Measurements from ENCODE around the gene SNX8. TPM values are rescaled to one million over a fixed set of nuclear protein-coding genes. Genes with fewer than 3 reads are reported as not detected.

The SNX8 gene
- total RNA-seq, 2 experiments from 2014 or later, result 28.3 to 35.8 TPM

DNA sequence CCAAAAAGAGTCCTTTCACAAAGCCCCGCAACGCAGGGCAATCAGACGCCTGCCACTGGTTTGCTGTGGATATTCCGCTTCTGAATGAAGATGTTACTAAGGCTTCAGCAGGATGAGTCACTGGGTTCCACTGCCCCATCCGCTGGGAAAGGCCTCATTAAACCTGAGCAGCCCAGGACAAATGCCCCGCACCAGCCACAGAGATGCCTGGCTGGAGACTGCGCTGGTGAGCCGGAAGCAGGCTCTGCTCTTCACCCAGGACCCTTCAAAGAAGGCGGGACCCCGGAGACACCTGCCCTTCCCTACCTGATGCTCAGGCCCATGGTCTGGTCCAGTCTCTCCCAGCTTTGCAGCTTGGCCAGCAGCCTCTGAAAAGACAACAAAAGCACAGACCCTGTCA lies 101.3 kb downstream of the SNX8 start:
- ChIA-PET POLR2A (no interaction called here), CTCF (no interaction called here)
- no peaks in the 10 kb centered on the region for H3K27me3 Mint-ChIP-seq (ENCODE audit: low read depth)
- peaks cover 17% of the 10 kb centered on the region for H3K4me1 Mint-ChIP-seq (ENCODE audit: low read depth)
- no peak for DNase-seq
- H3K4me3 Mint-ChIP-seq, result no peak overlapping the region
- no peak overlapping the region for H3K27ac Mint-ChIP-seq
- peaks cover 43% of the 10 kb centered on the region for H3K36me3 Mint-ChIP-seq (ENCODE audit: low read depth)
- no peaks in the 10 kb centered on the region for H3K9me3 Mint-ChIP-seq (ENCODE audit: insufficient read depth)
- ATAC-seq, result no peak

DNA sequence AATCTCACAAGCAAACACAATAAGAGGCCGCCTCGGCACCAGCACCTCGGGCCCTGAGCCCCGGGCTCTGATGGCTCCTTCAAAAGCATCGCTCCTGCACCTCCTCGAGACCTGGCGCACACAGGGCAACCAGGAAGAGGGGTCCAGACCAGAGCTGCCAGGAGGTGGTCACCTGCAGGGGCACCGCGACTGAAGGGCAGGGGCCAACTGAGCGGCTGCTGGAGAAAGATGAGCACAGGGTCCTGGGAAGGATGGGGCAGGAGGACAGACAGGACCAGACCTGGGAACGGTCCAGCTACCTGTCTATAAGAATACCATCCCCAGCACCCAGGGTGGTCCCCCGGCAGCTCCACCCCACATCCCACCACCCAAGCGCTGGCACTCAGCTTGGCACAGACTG lies 102.3 kb downstream of the SNX8 start:
- no peak overlapping the region for H3K27ac Mint-ChIP-seq
- CTCF ChIA-PET, result no interaction called here
- H3K9me3 Mint-ChIP-seq (ENCODE audit: insufficient read depth), result no peaks in the 10 kb centered on the region
- POLR2A ChIA-PET, result no interaction called here
- no peak for DNase-seq
- H3K36me3 Mint-ChIP-seq (ENCODE audit: low read depth), result peaks cover 43% of the 10 kb centered on the region
- H3K27me3 Mint-ChIP-seq (ENCODE audit: low read depth), result no peaks in the 10 kb centered on the region
- peaks cover 17% of the 10 kb centered on the region for H3K4me1 Mint-ChIP-seq (ENCODE audit: low read depth)
- no peak overlapping the region for H3K4me3 Mint-ChIP-seq
- ATAC-seq, result no peak

DNA sequence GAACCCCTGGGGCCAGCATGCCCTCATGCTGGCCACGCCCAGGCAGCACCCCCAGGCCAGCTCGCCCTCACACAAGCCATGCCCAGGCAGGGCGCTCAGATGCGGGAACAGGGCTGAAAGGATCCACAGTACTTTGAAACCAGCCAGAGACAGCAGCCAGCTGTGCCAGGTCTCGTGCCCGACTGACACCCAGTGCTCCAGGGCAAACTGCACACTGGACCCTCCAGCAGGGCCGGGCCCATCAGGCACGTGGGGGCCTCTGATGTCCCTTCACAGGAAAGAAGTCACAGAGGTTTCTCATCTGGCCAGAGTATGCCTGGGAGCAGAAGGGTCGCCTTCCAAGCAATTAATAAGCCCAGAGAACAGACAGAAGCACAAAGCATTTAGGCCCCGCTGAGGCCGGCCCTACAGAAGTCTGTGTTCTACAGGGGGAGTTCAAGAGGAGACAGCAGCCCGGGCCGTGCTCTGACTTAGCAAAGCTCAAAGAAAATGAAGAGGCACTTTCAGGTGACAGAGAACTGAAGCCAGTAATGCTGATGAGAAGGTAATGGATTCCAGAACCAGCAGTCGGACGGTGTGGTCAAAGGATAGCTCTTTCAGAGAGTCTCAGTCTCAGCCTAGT lies 102.9 kb downstream of the SNX8 start:
- no peaks in the 10 kb centered on the region for H3K9me3 Mint-ChIP-seq (ENCODE audit: insufficient read depth)
- H3K27ac Mint-ChIP-seq, result no peak overlapping the region
- no peak for DNase-seq
- H3K36me3 Mint-ChIP-seq (ENCODE audit: low read depth), result peaks cover 44% of the 10 kb centered on the region
- H3K4me3 Mint-ChIP-seq, result no peak overlapping the region
- CTCF ChIA-PET, result no interaction called here
- H3K27me3 Mint-ChIP-seq (ENCODE audit: low read depth), result no peaks in the 10 kb centered on the region
- no peak for ATAC-seq
- peaks cover 17% of the 10 kb centered on the region for H3K4me1 Mint-ChIP-seq (ENCODE audit: low read depth)
- POLR2A ChIA-PET, result no interaction called here

DNA sequence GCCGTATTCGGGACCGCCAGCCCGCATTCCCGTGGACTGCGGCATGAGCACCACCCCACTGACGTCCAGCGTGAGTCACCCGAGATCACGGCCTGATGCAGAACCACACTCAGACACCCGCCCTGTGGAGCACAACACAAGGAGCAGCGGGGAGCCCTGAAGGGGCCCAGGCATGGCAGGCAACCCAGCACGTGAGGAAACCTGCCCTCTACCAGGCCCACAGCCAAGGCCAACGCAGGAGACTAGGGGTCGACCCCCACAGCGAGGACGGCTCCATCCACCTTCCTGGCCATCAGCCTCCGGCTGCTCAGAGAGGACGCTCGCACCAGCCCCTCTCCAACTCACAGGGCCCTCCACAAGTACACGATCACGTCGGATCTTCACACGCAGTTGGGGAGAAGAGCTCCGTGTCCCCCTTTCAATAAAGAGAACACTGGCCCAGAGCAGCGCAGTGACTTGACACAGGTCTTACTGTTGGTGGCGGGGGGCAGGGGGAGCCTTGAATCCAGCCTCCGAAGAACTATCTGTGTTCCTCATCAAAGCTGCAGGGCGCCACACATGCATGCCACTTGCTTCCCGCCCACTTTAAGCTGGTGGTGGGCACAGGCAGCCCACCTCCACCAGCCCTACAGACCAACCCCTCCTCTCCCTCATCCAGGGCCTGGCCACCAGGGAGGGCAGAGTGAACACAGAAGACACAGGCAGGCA lies 103.5 kb downstream of the SNX8 start:
- H3K4me1 Mint-ChIP-seq (ENCODE audit: low read depth), result peaks cover 16% of the 10 kb centered on the region
- DNase-seq (no peak), ATAC-seq (no peak)
- no peaks in the 10 kb centered on the region for H3K9me3 Mint-ChIP-seq (ENCODE audit: insufficient read depth)
- no peaks in the 10 kb centered on the region for H3K27me3 Mint-ChIP-seq (ENCODE audit: low read depth)
- ChIA-PET CTCF (interaction anchor here (1.1 kb wide), 1 partner anchor 126 kb away, joined by 3 read pairs; no protein-coding TSS in a partner anchor), POLR2A (no interaction called here)
- H3K4me3 Mint-ChIP-seq, result no peak overlapping the region
- no peak overlapping the region for H3K27ac Mint-ChIP-seq
- peaks cover 42% of the 10 kb centered on the region for H3K36me3 Mint-ChIP-seq (ENCODE audit: low read depth)

DNA sequence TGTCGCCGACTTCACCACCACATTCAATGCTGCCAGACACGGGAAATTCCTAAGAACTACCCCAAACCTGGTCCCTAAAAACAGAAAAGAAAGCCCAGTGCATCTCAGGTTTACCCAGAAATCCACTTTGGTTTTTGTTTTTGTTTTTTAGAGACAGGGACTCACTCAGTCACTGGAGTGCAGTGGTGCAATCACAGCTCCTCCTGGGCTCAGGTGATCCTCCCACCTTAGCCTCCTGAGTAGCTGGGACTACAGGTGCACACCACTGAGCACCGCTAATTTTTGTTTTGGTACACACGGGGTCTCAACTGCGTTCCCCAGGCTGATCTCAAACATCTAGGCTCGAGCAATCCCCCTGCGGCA lies 104.3 kb downstream of the SNX8 start:
- ATAC-seq (no peak), DNase-seq (no peak)
- Mint-ChIP-seq H3K4me1 (ENCODE audit: low read depth) (peaks cover 10% of the 10 kb centered on the region), H3K27me3 (ENCODE audit: low read depth) (no peaks in the 10 kb centered on the region), H3K36me3 (ENCODE audit: low read depth) (peaks cover 37% of the 10 kb centered on the region), H3K4me3 (no peak overlapping the region), H3K27ac (peak overlapping the region; percentile 7), H3K9me3 (ENCODE audit: insufficient read depth) (no peaks in the 10 kb centered on the region)
- CTCF ChIA-PET, result interaction anchor here (0.8 to 1.4 kb wide), 6 partner anchors 29 to 631 kb away, joined by 3 to 5 read pairs (median 3); no protein-coding TSS in a partner anchor
- POLR2A ChIA-PET, result interaction anchor here (0.6 kb wide), 1 partner anchor 115 kb away, joined by 4 read pairs; no protein-coding TSS in a partner anchor

DNA sequence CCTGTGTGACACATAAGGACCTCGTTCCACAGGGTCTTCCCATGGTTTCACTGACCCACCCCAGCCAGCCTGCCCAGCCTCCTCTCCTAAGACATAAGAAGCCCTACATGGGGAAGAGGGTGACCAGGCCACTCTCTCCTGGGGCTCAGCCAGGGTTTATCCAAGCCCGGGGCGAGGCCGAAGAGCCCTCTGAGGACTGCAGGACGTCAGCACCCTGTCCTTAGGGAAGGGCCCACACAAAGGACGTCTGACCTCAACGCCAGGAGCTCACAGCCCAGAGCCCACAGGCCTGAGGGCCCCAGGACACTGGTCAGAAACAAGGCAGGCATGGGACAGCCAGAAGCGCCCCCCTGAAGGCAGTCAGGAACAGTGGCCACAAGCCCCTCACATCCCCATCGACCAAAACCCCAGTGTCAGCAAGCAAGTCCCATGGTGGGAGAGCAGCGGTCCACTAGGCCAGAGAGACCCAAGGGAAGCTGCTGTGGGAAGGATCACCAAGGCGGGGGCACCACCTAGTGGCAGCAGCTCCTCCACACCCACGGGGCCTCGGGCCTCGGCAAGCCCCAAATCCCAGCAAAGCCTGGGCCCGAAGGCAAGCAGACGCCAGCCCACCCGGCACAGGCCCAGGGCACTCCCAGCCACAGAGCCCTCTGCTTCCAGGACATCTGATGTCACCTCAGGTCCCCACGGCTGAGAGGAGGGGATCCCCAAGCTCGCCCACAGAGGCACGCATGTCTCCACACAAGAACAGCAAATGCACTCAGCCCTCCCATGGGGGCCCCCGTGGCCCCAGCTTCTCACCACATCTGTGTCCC lies 104.9 kb downstream of the SNX8 start:
- H3K27me3 Mint-ChIP-seq (ENCODE audit: low read depth), result no peaks in the 10 kb centered on the region
- ChIA-PET CTCF (interaction anchor here (0.8 to 1.4 kb wide), 7 partner anchors 28 to 630 kb away, joined by 3 to 5 read pairs (median 3); no protein-coding TSS in a partner anchor), POLR2A (interaction anchor here (0.6 kb wide), 1 partner anchor 115 kb away, joined by 4 read pairs; no protein-coding TSS in a partner anchor)
- no peaks in the 10 kb centered on the region for H3K9me3 Mint-ChIP-seq (ENCODE audit: insufficient read depth)
- H3K36me3 Mint-ChIP-seq (ENCODE audit: low read depth), result peaks cover 35% of the 10 kb centered on the region
- H3K27ac Mint-ChIP-seq, result peak overlapping the region; percentile 7
- DNase-seq (peak; percentile 58), ATAC-seq (no peak)
- H3K4me1 Mint-ChIP-seq (ENCODE audit: low read depth), result peaks cover 6% of the 10 kb centered on the region
- H3K4me3 Mint-ChIP-seq, result no peak overlapping the region

DNA sequence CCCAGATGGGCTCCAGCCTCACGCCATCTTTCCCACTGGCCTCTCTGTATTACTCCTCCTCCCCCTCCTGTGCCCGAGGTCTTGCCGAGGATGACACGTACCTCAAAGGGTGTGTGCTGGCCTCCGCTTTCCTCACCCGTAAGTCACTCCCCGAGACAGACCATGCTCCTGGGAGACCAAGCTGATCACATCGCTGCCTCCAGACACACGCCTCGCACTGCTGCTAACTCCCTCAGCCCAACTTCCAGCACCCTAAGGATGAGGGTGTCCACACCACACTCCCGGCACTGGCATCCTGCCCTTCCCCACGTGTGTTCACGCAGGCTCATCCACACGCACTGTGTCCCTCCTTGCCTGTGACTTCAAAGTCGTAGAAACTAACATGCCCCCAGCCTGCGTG lies 105.5 kb downstream of the SNX8 start:
- Mint-ChIP-seq H3K4me3 (no peak overlapping the region), H3K9me3 (ENCODE audit: insufficient read depth) (no peaks in the 10 kb centered on the region), H3K4me1 (ENCODE audit: low read depth) (no peaks in the 10 kb centered on the region), H3K36me3 (ENCODE audit: low read depth) (peaks cover 31% of the 10 kb centered on the region), H3K27me3 (ENCODE audit: low read depth) (no peaks in the 10 kb centered on the region), H3K27ac (no peak overlapping the region)
- DNase-seq (no peak), ATAC-seq (no peak)
- POLR2A ChIA-PET, result no interaction called here
- CTCF ChIA-PET, result interaction anchor here (0.8 to 1.4 kb wide), 2 partner anchors 27 to 105 kb away, joined by 3 read pairs; no protein-coding TSS in a partner anchor

DNA sequence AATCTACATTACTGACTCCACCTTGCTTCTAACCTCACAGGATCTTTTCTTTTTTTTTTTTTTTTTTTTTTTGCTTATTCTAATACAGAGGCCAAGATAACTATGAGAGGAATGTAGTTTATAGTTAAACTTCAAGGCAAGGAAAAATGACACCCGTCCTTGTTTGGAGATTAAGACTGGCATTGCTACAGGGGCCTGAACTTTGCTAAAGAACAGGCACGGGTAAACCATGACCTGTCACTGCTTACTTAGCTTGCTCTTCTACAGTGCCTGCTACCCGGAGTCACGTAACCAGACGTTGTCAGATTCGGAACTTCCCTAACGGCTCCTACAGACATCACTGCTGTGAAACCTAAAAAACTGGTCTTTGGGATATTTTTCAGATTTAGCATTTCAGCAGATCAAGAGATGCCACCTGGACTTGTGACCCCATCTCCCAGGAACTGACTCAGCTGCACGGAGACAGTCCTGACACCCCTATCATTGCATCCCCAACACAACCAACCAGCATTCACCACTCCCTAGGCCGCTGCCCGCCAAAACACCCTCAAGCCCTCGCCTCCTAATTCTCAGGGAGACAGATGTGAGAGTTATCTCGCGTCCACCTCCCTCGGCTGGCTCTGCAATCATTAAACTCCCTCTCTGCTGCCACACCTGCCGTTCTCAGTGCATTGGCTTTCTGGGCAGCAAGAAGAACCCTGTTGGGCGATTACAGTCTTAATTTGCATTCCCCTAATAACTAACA lies 109.0 kb downstream of the SNX8 start:
- no peak for DNase-seq
- no peaks in the 10 kb centered on the region for H3K9me3 Mint-ChIP-seq (ENCODE audit: insufficient read depth)
- H3K27me3 Mint-ChIP-seq (ENCODE audit: low read depth), result no peaks in the 10 kb centered on the region
- no peaks in the 10 kb centered on the region for H3K4me1 Mint-ChIP-seq (ENCODE audit: low read depth)
- no peak overlapping the region for H3K4me3 Mint-ChIP-seq
- peaks cover 20% of the 10 kb centered on the region for H3K36me3 Mint-ChIP-seq (ENCODE audit: low read depth)
- H3K27ac Mint-ChIP-seq, result no peak overlapping the region
- POLR2A ChIA-PET, result no interaction called here
- no peak for ATAC-seq
- CTCF ChIA-PET, result no interaction called here

DNA sequence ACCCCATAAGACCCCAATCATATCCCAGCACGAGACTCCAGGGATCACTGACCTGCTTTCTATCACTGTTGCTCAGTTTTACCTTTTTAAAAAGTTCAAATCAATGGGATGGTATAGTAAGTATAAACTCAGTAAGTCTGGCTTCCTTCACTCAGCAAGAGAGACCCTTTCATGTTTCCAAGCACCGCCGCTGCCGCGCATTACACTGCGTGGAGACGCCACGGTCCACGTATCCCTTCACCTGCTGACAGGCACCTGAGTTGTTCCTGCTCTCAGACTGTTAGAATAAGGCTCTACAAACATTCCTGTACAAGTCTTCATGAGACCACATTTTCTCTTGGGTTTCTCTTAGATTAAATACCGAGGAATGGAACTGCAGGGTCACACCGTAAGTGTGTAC lies 109.8 kb downstream of the SNX8 start:
- ChIA-PET CTCF (no interaction called here), POLR2A (no interaction called here)
- Mint-ChIP-seq H3K36me3 (ENCODE audit: low read depth) (peaks cover 22% of the 10 kb centered on the region), H3K9me3 (ENCODE audit: insufficient read depth) (no peaks in the 10 kb centered on the region), H3K4me1 (ENCODE audit: low read depth) (no peaks in the 10 kb centered on the region), H3K4me3 (no peak overlapping the region), H3K27ac (no peak overlapping the region), H3K27me3 (ENCODE audit: low read depth) (no peaks in the 10 kb centered on the region)
- DNase-seq (no peak), ATAC-seq (no peak)

DNA sequence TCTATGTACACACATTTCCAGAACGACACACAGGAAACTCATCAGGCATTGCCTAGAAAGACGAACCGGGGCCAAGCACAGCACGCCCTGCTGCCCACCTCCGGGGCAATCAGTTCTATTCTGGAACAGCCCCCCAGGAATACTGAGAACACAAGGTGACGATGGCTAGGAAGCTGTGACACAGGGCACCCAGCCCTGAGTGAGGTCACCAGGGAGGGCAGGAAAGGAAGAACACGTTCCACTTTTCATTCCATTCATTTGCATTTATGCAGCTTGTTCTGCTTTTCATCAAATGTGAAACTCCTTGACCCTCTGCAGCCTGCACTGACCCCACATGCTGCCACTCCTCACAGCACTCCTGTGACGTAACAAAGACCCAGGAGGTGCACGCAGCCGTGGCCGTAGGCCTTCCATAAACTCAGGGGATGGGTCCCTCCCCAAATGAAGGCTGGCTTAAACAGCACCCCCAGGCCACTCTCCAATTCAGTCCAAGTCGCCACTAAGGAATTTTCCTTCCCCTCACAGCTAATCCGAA lies 110.4 kb downstream of the SNX8 start:
- DNase-seq (no peak), ATAC-seq (no peak)
- H3K4me1 Mint-ChIP-seq (ENCODE audit: low read depth), result no peaks in the 10 kb centered on the region
- ChIA-PET POLR2A (no interaction called here), CTCF (no interaction called here)
- no peaks in the 10 kb centered on the region for H3K9me3 Mint-ChIP-seq (ENCODE audit: insufficient read depth)
- H3K36me3 Mint-ChIP-seq (ENCODE audit: low read depth), result peaks cover 20% of the 10 kb centered on the region
- no peaks in the 10 kb centered on the region for H3K27me3 Mint-ChIP-seq (ENCODE audit: low read depth)
- H3K4me3 Mint-ChIP-seq, result no peak overlapping the region
- no peak overlapping the region for H3K27ac Mint-ChIP-seq

DNA sequence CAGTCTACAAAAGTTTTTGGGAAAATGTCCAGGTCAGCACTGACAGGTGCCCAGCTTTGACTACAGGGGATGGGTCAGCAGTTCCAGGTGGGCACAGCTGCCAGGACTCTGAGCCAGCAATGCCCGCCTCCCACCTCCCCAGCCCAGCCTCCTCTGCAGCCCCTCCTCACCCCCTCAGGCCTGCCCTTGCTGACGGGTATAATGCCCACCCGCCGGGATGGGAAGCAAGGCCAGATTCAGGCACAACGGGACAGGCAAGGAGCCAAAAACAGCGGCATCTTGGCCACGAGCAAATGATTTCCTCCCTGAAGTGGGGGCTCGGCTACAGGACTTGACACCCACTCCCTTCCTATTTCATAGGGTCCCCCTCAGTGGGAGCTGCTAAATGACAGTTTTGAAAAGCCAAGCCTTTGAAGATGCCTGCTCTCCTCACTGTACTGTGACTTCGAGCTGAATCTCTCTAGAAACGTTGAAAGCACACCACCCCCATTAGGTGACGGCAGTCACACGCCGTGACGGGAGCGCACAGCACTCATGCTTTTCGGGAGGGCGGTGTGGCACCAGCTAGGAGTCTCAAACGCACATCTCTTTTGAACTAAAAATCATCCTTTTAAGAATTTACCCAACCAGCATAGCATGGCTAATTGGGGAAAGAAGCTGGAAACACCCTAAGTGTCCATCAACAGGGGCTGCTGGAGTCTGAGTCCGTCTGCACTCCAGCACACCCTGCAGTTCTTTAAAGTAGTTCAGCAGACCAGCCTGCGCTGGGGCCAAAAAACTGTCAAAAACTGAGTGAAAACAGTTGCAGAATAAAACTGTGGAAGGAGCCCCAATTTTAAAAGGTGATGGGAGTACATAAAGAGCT lies 111.1 kb downstream of the SNX8 start:
- no peak for ATAC-seq
- no peaks in the 10 kb centered on the region for H3K9me3 Mint-ChIP-seq (ENCODE audit: insufficient read depth)
- ChIA-PET CTCF (no interaction called here), POLR2A (no interaction called here)
- H3K4me3 Mint-ChIP-seq, result no peak overlapping the region
- H3K4me1 Mint-ChIP-seq (ENCODE audit: low read depth), result no peaks in the 10 kb centered on the region
- peaks cover 15% of the 10 kb centered on the region for H3K36me3 Mint-ChIP-seq (ENCODE audit: low read depth)
- no peak overlapping the region for H3K27ac Mint-ChIP-seq
- no peaks in the 10 kb centered on the region for H3K27me3 Mint-ChIP-seq (ENCODE audit: low read depth)
- DNase-seq, result no peak
